Trophoblast cell (in vitro differentiated cells and primary cell): ENCODE measurements around the gene MS4A15.

Experiments
- DNase-seq, 2 donors: peaks; one replicate each; pipeline ENCODE4 v3.0.0-alpha.2; 2016
- H2AFZ ChIP-seq: 2 replicates; pipeline ENCODE4 v1.6.1; 2013; ENCODE audit warnings: low read length, moderate library complexity, mild to moderate bottlenecking; ENCODE audit not compliant: insufficient read depth, poor library complexity
- H2AK5ac ChIP-seq: 2 replicates; pipeline ENCODE4 v1.6.1; 2013; ENCODE audit warnings: mild to moderate bottlenecking, low read length
- H2BK120ac ChIP-seq: 2 replicates; pipeline ENCODE4 v1.6.1; 2013; ENCODE audit warnings: low read length, mild to moderate bottlenecking, moderate library complexity; ENCODE audit not compliant: insufficient read depth, poor library complexity
- H2BK12ac ChIP-seq: 2 replicates; pipeline ENCODE4 v1.6.1; 2013; ENCODE audit warnings: mild to moderate bottlenecking, low read length, moderate library complexity
- H2BK5ac ChIP-seq: 2 replicates; pipeline ENCODE4 v1.6.1; 2013; ENCODE audit warnings: low read length, low read depth, moderate library complexity, mild to moderate bottlenecking; ENCODE audit not compliant: poor library complexity
- H3K14ac ChIP-seq: 2 replicates; pipeline ENCODE4 v1.6.1; 2013; ENCODE audit warnings: mild to moderate bottlenecking, low read length
- H3K18ac ChIP-seq: 2 replicates; pipeline ENCODE4 v1.6.1; 2013; ENCODE audit warnings: mild to moderate bottlenecking, low read length
- H3K23ac ChIP-seq: 2 replicates; pipeline ENCODE4 v1.6.1; 2013; ENCODE audit warnings: low read length
- H3K27ac ChIP-seq: 2 replicates; pipeline ENCODE4 v1.5.1; 2013; ENCODE audit warnings: low read depth, mild to moderate bottlenecking, inconsistent platforms, low read length, moderate library complexity
- H3K27me3 ChIP-seq: 2 replicates; pipeline ENCODE4 v1.6.1; 2013; ENCODE audit warnings: inconsistent platforms, mild to moderate bottlenecking, low read length, moderate library complexity; ENCODE audit not compliant: insufficient read depth
- H3K36me3 ChIP-seq, 2 experiments: 1 replicate in 1 of 2; 2 replicates in 1 of 2; pipeline ENCODE4 v1.6.1; 2013; ENCODE audit warnings: low read length in 2 of 2, mild to moderate bottlenecking in 2 of 2, moderate library complexity in 1 of 2; ENCODE audit not compliant: insufficient read depth in 2 of 2, control insufficient read depth in 1 of 2
- H3K4ac ChIP-seq: 2 replicates; pipeline ENCODE4 v1.6.1; 2013; ENCODE audit warnings: low read depth, mild to moderate bottlenecking, low read length, moderate library complexity
- H3K4me1 ChIP-seq, 2 experiments: 1 replicate in 1 of 2; 2 replicates in 1 of 2; pipeline ENCODE4 v1.6.1; 2013; ENCODE audit warnings: low read length in 2 of 2, mild to moderate bottlenecking in 2 of 2, moderate library complexity in 1 of 2; ENCODE audit not compliant: insufficient read depth in 2 of 2, control insufficient read depth in 1 of 2
- H3K4me2 ChIP-seq: 2 replicates; pipeline ENCODE4 v1.6.1; 2013; ENCODE audit warnings: inconsistent platforms, mild to moderate bottlenecking, low read length, moderate library complexity
- H3K4me3 ChIP-seq: 2 replicates; pipeline ENCODE4 v1.5.1; 2013; ENCODE audit warnings: mild to moderate bottlenecking, low read depth, low read length, inconsistent platforms
- H3K79me1 ChIP-seq: one replicate; pipeline ENCODE4 v1.6.1; 2013; ENCODE audit warnings: low read length
- H3K79me2 ChIP-seq: 2 replicates; pipeline ENCODE4 v1.6.1; 2013; ENCODE audit warnings: low read length, mild to moderate bottlenecking; ENCODE audit not compliant: control insufficient read depth, insufficient read depth, poor library complexity
- H3K9ac ChIP-seq: 2 replicates; pipeline ENCODE4 v1.6.1; 2013; ENCODE audit warnings: mild to moderate bottlenecking, low read length
- H3K9me3 ChIP-seq: 2 replicates; pipeline ENCODE4 v1.6.1; 2013; ENCODE audit warnings: low read depth, mild to moderate bottlenecking, control low read depth, inconsistent platforms, low read length; ENCODE audit not compliant: insufficient read depth
- H4K12ac ChIP-seq: 2 replicates; pipeline ENCODE4 v1.6.1; 2013; ENCODE audit warnings: low read depth, mild to moderate bottlenecking, low read length, moderate library complexity
- H4K8ac ChIP-seq: 2 replicates; pipeline ENCODE4 v1.6.1; 2013; ENCODE audit warnings: low read depth, mild to moderate bottlenecking, low read length, moderate library complexity
- H4K91ac ChIP-seq: one replicate; pipeline ENCODE4 v1.6.1; 2013; ENCODE audit warnings: low read depth, mild to moderate bottlenecking, low read length, moderate library complexity
- WGBS: extraction: QIAGEN DNeasy Blood & Tissue Kit; methylation state at CpG from one replicate; pipeline ENCODE4 v1.1.7; 2013; ENCODE audit warnings: missing lambda C conversion rate; ENCODE audit not compliant: insufficient read length, insufficient coverage; ENCODE audit errors: extremely low coverage; 5-methylcytosine and 5-hydroxymethylcytosine counted together

MS4A15 gene

DNA sequence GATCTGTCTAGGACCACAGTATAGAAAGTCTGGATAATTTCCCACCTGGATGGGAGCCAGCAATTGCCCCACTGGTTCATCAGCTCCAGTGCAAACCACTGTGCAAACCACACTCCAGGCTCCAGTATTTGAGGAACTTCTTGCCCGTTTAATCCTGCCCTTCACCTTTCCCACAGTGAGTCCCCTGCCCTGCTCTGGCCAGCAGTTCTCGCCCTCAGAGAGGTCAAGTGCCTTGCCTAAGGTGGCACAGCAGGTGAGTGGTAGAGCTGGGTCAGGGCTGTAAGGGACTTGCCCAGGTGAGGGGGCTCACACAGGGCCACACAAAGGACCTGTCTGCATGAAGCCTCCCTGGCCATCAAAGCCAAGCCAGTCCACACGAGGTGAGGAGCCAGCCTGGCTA is 52.6 kb downstream of the MS4A15 start:
- Histone ChIP-seq H4K8ac (no peak overlapping the region), H4K91ac (no peak overlapping the region), H2AFZ (no peak overlapping the region), H3K4me2 (no peak overlapping the region), H4K12ac (no peak overlapping the region), H3K23ac (no peak overlapping the region), H3K18ac (no peak overlapping the region), H2BK12ac (no peak overlapping the region), H3K27ac (no peak overlapping the region), H3K14ac (no peak overlapping the region), H3K4me1 (no peaks in the 10 kb centered on the region), H2AK5ac (no peak overlapping the region), H3K36me3 (no peaks in the 10 kb centered on the region), H3K9me3 (no peaks in the 10 kb centered on the region), H3K4ac (no peak overlapping the region), H2BK120ac (no peak overlapping the region), H3K79me1 (no peaks in the 10 kb centered on the region), H2BK5ac (no peak overlapping the region), H3K27me3 (no peaks in the 10 kb centered on the region), H3K9ac (no peak overlapping the region), H3K4me3 (no peak overlapping the region), H3K79me2 (no peaks in the 10 kb centered on the region)
- WGBS = no CpG with 5 or more reads among the region's 3 CpGs
- DNase-seq = no peak

DNA sequence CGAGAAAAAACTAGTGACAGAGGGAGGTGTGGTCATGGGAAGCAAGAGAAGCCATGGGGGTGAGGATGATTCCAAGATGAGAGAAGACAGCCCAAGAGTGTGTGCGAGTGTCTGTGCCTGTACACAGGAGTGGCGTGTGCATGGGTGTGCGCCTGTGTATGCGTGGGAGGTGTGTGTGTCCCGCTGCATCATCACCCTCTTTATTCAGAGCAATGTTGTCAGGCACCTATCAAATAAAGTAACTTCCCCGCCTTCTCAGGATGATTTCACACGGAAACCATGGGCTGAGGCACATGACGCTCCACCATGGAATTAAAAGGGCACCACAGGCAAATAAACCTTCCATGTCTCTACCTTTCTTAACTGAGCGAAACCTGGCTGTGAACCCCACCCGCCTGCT is 53.0 kb downstream of the MS4A15 start:
- Histone ChIP-seq H2AK5ac (no peak overlapping the region), H3K79me1 (no peaks in the 10 kb centered on the region), H4K91ac (no peak overlapping the region), H2BK12ac (no peak overlapping the region), H3K4ac (no peak overlapping the region), H2BK120ac (no peak overlapping the region), H4K12ac (no peak overlapping the region), H4K8ac (no peak overlapping the region), H3K9me3 (no peaks in the 10 kb centered on the region), H2BK5ac (no peak overlapping the region), H3K36me3 (no peaks in the 10 kb centered on the region), H3K27me3 (no peaks in the 10 kb centered on the region), H3K23ac (no peak overlapping the region), H3K4me1 (no peaks in the 10 kb centered on the region), H2AFZ (no peak overlapping the region), H3K18ac (no peak overlapping the region), H3K4me3 (no peak overlapping the region), H3K9ac (no peak overlapping the region), H3K14ac (no peak overlapping the region), H3K79me2 (no peaks in the 10 kb centered on the region), H3K4me2 (no peak overlapping the region), H3K27ac (no peak overlapping the region)
- DNase-seq = no peak
- WGBS = no CpG with 5 or more reads among the region's 11 CpGs

DNA sequence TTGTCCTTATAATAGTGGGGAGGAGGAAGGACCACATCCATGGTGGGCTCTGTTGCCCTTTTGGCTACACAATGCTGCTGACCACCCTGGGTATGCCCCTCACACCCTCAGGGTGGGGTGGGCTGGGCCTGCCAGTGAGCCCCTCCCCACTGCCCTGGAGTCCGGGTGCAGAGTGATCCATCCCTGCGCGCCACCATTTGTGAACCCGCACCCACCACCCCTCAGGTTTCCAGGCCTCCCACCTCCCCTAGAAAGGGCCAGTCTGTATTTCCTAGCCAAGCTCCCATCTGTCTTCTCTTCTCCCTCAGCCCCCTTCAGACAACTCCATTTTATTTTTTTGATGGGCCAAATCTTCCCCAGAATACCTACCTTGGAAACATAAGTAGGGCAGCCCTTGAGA is 53.5 kb downstream of the MS4A15 start:
- no peak overlapping the region for H3K23ac ChIP-seq
- no peak overlapping the region for H4K12ac ChIP-seq
- H3K9me3 ChIP-seq = no peaks in the 10 kb centered on the region
- H3K27ac ChIP-seq = no peak overlapping the region
- H3K4ac ChIP-seq = no peak overlapping the region
- H3K14ac ChIP-seq = no peak overlapping the region
- H4K91ac ChIP-seq = no peak overlapping the region
- no peaks in the 10 kb centered on the region for H3K79me2 ChIP-seq
- no CpG with 5 or more reads among the region's 4 CpGs for WGBS
- H3K4me2 ChIP-seq = no peak overlapping the region
- no peak overlapping the region for H2AK5ac ChIP-seq
- H2BK120ac ChIP-seq = no peak overlapping the region
- H3K4me1 ChIP-seq = no peaks in the 10 kb centered on the region
- no peak overlapping the region for H2BK12ac ChIP-seq
- DNase-seq = no peak
- H2BK5ac ChIP-seq = no peak overlapping the region
- no peaks in the 10 kb centered on the region for H3K27me3 ChIP-seq
- no peak overlapping the region for H3K18ac ChIP-seq
- no peaks in the 10 kb centered on the region for H3K79me1 ChIP-seq
- no peak overlapping the region for H3K4me3 ChIP-seq
- H3K36me3 ChIP-seq = no peaks in the 10 kb centered on the region
- H3K9ac ChIP-seq = no peak overlapping the region
- no peak overlapping the region for H4K8ac ChIP-seq
- H2AFZ ChIP-seq = no peak overlapping the region

DNA sequence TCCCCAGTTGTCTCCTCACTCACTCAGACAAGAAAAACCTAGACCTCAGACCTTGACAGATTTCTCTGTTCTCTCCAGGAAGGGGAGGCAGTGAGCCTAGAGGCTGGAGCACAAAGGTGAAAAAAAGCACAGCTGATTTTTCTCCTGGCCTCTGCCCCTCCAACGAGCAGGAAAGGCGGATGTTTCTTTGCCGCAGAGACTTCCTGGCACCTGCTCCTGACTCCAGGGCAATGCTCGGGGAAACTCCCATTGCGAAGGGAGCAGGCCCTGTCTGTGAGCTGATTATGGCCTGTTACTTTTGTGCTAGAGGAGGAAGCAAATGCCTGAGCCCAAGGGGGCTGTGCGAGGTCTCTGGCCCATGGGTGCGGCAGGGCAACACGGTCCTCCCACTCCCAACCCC is 53.9 kb downstream of the MS4A15 start:
- Histone ChIP-seq H2AK5ac (no peak overlapping the region), H4K91ac (no peak overlapping the region), H3K79me1 (no peaks in the 10 kb centered on the region), H2BK120ac (no peak overlapping the region), H4K12ac (no peak overlapping the region), H3K23ac (no peak overlapping the region), H4K8ac (no peak overlapping the region), H3K27me3 (no peaks in the 10 kb centered on the region), H3K4me3 (no peak overlapping the region), H2BK5ac (no peak overlapping the region), H3K9ac (no peak overlapping the region), H3K36me3 (no peaks in the 10 kb centered on the region), H3K18ac (no peak overlapping the region), H3K4ac (no peak overlapping the region), H3K79me2 (no peaks in the 10 kb centered on the region), H3K27ac (no peak overlapping the region), H3K9me3 (no peaks in the 10 kb centered on the region), H2BK12ac (no peak overlapping the region), H3K4me1 (no peaks in the 10 kb centered on the region), H3K14ac (no peak overlapping the region), H2AFZ (no peak overlapping the region), H3K4me2 (no peak overlapping the region)
- DNase-seq = no peak
- WGBS = no CpG with 5 or more reads among the region's 8 CpGs
